22Rv1 (cell line): ENCODE results near the gene SNX11.
A peak's percentile ranks its signal among the peaks of the same experiment; 100 is the strongest.
"Not testable (repeated sequence)": the region's sequence is repeated elsewhere in the genome, so short reads cannot be mapped to it uniquely, and the experiment has no call there.

ENCODE experiments used
- H3K27ac ChIP-seq: fragments of 450-650 bp; 2 replicates; pipeline ENCODE4 v1.5.1; 2017
- CTCF ChIP-seq: fragments of 450-650 bp; IDR thresholded peaks from 2 replicates; pipeline ENCODE4 v1.5.1; 2017; ENCODE audit warnings: mild to moderate bottlenecking
- ZFX ChIP-seq: fragments of 450-650 bp; IDR thresholded peaks from 2 replicates; pipeline ENCODE4 v1.6.1; 2017; ENCODE audit warnings: antibody characterized with exemption, borderline replicate concordance

The SNX11 gene

GRCh38 chr17:48074322-48075081, 33.1 kb upstream of the SNX11 start:
- TF ChIP-seq CTCF (peak; percentile 89), ZFX (no peak)
- H3K27ac ChIP-seq = peak overlapping the region; percentile 22; the same call in 1 of the 2 replicates

- not testable (repeated sequence) for H3K27ac ChIP-seq
These were observed 30.4 kb upstream of the SNX11 start for GRCh38 chr17:48077152-48077551.

GRCh38 chr17:48081858-48082257, 25.7 kb upstream of the SNX11 start:
- no peak overlapping the region; the same call in 1 of the 2 replicates for H3K27ac ChIP-seq
- TF ChIP-seq CTCF (no peak), ZFX (no peak)

- TF ChIP-seq ZFX (no peak), CTCF (no peak)
- no peak overlapping the region for H3K27ac ChIP-seq
These were observed 22.6 kb upstream of the SNX11 start for GRCh38 chr17:48084932-48085331.

- no peak for TF ChIP-seq CTCF
- no peak for TF ChIP-seq ZFX
- H3K27ac ChIP-seq = no peak overlapping the region
These were observed 14.1 kb upstream of the SNX11 start for GRCh38 chr17:48093341-48094045.

GRCh38 chr17:48095611-48096010, 12.0 kb upstream of the SNX11 start:
- TF ChIP-seq ZFX (no peak), CTCF (no peak)
- no peak overlapping the region for H3K27ac ChIP-seq

- TF ChIP-seq CTCF (no peak), ZFX (no peak)
- peak overlapping the region; percentile 96 for H3K27ac ChIP-seq
These were observed 7.4 kb upstream of the SNX11 start for GRCh38 chr17:48100160-48100559.
